Panc1 (cell line): ENCODE measurements around the gene UBQLN1. TPM values are rescaled to one million over a fixed set of nuclear protein-coding genes. Genes with fewer than 3 reads are reported as not detected.

Experiments
- ATAC-seq: fragments of 200-7000 bp; cut with Tn5 transposase; 2 replicates; pipeline ENCODE4 v1.9.1; 2020; ENCODE audit warnings: mild to moderate bottlenecking, moderate library complexity
- BruUV-seq: library from RNA; stranded (reverse); fragments of 400-500 nt; replicated peaks from 2 replicates; lab custom pipeline; 2021; lab: Mats Ljungman, UMichigan
- CTCF ChIA-PET: fragments of 300-600 bp; sonication (Branson Sonifier 250); formaldehyde crosslinking; loops from one replicate; lab custom pipeline; 2022; ENCODE audit warnings: antibody characterized with exemption; lab: Charles Lee
- POLR2A ChIA-PET: fragments of 300-600 bp; sonication (Branson Sonifier 250); formaldehyde crosslinking; loops from one replicate; lab custom pipeline; 2022; ENCODE audit warnings: antibody characterized with exemption; lab: Charles Lee
- DNase-seq: peaks from one replicate; pipeline ENCODE4 v3.0.0-alpha.2; 2010; ENCODE audit warnings: low read depth, low spot score
- H3K27ac ChIP-seq: 2 replicates; pipeline ENCODE4 v1.5.1; 2011; ENCODE audit warnings: mild to moderate bottlenecking, low read length, inconsistent platforms
- H3K27me3 ChIP-seq: fragments of 200-500 bp; sonication (Bioruptor generic); 2 replicates; pipeline ENCODE4 v1.6.0; 2014; ENCODE audit warnings: low read length, inconsistent platforms; ENCODE audit not compliant: control insufficient read depth, insufficient read depth
- H3K36me3 ChIP-seq: fragments of 200-500 bp; sonication (Bioruptor generic); 2 replicates; pipeline ENCODE4 v1.5.1; 2014; ENCODE audit warnings: inconsistent platforms, mild to moderate bottlenecking, low read length, moderate library complexity; ENCODE audit not compliant: control insufficient read depth, insufficient read depth
- H3K4me1 ChIP-seq: 2 replicates; pipeline ENCODE4 v1.5.1; 2011; ENCODE audit warnings: inconsistent platforms, mild to moderate bottlenecking, low read length, moderate library complexity; ENCODE audit not compliant: control insufficient read depth, insufficient read depth
- H3K4me3 ChIP-seq, 2 experiments: 2 replicates each; pipeline ENCODE4 v1.5.1; 2011 to 2012; ENCODE audit warnings: low read depth in 2 of 2, low read length in 2 of 2, mild to moderate bottlenecking in 2 of 2, inconsistent platforms in 1 of 2, moderate library complexity in 1 of 2
- H3K9me3 ChIP-seq: fragments of 200-500 bp; sonication (Bioruptor generic); 2 replicates; pipeline ENCODE4 v1.5.1; 2014; ENCODE audit warnings: low read depth, mild to moderate bottlenecking, inconsistent platforms, low read length, moderate library complexity; ENCODE audit not compliant: control insufficient read depth, insufficient read depth
- CTCF ChIP-seq: fragments of 450-650 bp; IDR thresholded peaks from 2 replicates; pipeline ENCODE4 v1.5.1; 2017; ENCODE audit warnings: mild to moderate bottlenecking
- POLR2AphosphoS5 ChIP-seq: IDR thresholded peaks from 2 replicates; pipeline ENCODE4 v1.6.1; 2012; ENCODE audit warnings: mild to moderate bottlenecking, low read depth, low read length, moderate library complexity
- REST ChIP-seq, 2 experiments: IDR thresholded peaks; 2 replicates each; pipeline ENCODE4 v1.6.1; 2011 to 2012; ENCODE audit warnings: low read depth in 2 of 2, control low read depth in 1 of 2, low read length in 1 of 2, mild to moderate bottlenecking in 1 of 2, moderate library complexity in 1 of 2; ENCODE audit not compliant: insufficient read depth in 1 of 2
- SIN3A ChIP-seq: IDR thresholded peaks from 2 replicates; pipeline ENCODE4 v1.6.1; 2012; ENCODE audit warnings: low read depth, mild to moderate bottlenecking, low read length, moderate library complexity, borderline replicate concordance; ENCODE audit not compliant: insufficient read depth
- TCF7L2 ChIP-seq: IDR thresholded peaks from 2 replicates; pipeline ENCODE4 v1.6.1; 2011; ENCODE audit warnings: mild to moderate bottlenecking, low read depth, low read length, inconsistent platforms
- in situ Hi-C: cut with HindIII; loops from 2 replicates; pipeline ENCODE4 v1.10.0; 2016; ENCODE audit warnings: low sequenced_read_pairs, low pct_unique_long_range_greater_than_20kb
- intact Hi-C: fragments of 100-400 bp; cut with micrococcal nuclease; formaldehyde crosslinking; loops from one replicate; pipeline ENCODE4 v1.10.0; 2022; ENCODE audit not compliant: unreplicated experiment
- total RNA-seq: library from RNA; stranded (reverse); gene quantifications from one replicate; pipeline ENCODE4 v1.2.1, GENCODE V29; 2021; ENCODE audit not compliant: unreplicated experiment

UBQLN1 gene
- total RNA-seq, 1 experiment from 2014 or later = 92.8 TPM

- no peak overlapping the region for H3K27ac ChIP-seq
- ChIA-PET CTCF (no interaction called here), POLR2A (no interaction called here)
- ATAC-seq (no peak), DNase-seq (no peak)
- no peaks in the 10 kb centered on the region for H3K36me3 ChIP-seq
- intact Hi-C loops (no loop called here), in situ Hi-C loops (no loop called here)
- H3K27me3 ChIP-seq = no peaks in the 10 kb centered on the region
- BruUV-seq = no TSS peak
- TF ChIP-seq TCF7L2 (no peak), POLR2AphosphoS5 (no peak), SIN3A (no peak), REST (IDR thresholded peaks at IDR 0.05; ENCODE audit: insufficient read depth in 1 of 2, low read depth in 2 of 2, low read length in 1 of 2) (no peak), CTCF (no peak)
- no peaks in the 10 kb centered on the region for H3K9me3 ChIP-seq
- no peak overlapping the region for H3K4me3 ChIP-seq
- H3K4me1 ChIP-seq = no peaks in the 10 kb centered on the region
Observed at GRCh38 chr9:83715794-83716193, 8.0 kb upstream of the UBQLN1 start.

GRCh38 chr9:83715221-83715620 lies 7.5 kb upstream of the UBQLN1 start:
- intact Hi-C loops = no loop called here
- H3K27me3 ChIP-seq = no peaks in the 10 kb centered on the region
- H3K9me3 ChIP-seq = no peaks in the 10 kb centered on the region
- no peak for TF ChIP-seq POLR2AphosphoS5
- ChIA-PET CTCF (no interaction called here), POLR2A (no interaction called here)
- H3K4me3 ChIP-seq = no peak overlapping the region
- in situ Hi-C loops = no loop called here
- no peaks in the 10 kb centered on the region for H3K36me3 ChIP-seq
- BruUV-seq = no TSS peak
- DNase-seq (no peak), ATAC-seq (no peak)
- H3K4me1 ChIP-seq = no peaks in the 10 kb centered on the region
- no peak overlapping the region for H3K27ac ChIP-seq

GRCh38 chr9:83714329-83714728 lies 6.6 kb upstream of the UBQLN1 start:
- intact Hi-C loops (no loop called here), in situ Hi-C loops (no loop called here)
- DNase-seq = no peak
- H3K9me3 ChIP-seq = no peaks in the 10 kb centered on the region
- H3K36me3 ChIP-seq = no peaks in the 10 kb centered on the region
- H3K4me1 ChIP-seq = no peaks in the 10 kb centered on the region
- ChIA-PET CTCF (no interaction called here), POLR2A (no interaction called here)
- no peak overlapping the region for H3K27ac ChIP-seq
- no peak for TF ChIP-seq POLR2AphosphoS5
- TF ChIP-seq CTCF = peak; percentile 48
- TF ChIP-seq TCF7L2 = no peak
- no peak for TF ChIP-seq SIN3A
- ATAC-seq = no peak; the same call in 1 of the 2 replicates
- BruUV-seq = no TSS peak
- H3K27me3 ChIP-seq = no peaks in the 10 kb centered on the region
- H3K4me3 ChIP-seq = no peak overlapping the region
